ENCODE measurements around the gene SLC24A4.

GRCh38 chr14:92503756-92504491 lies 181.0 kb downstream of the SLC24A4 start:
- no peak for TF ChIP-seq POLR2A (IDR thresholded peaks at IDR 0.05; ENCODE audit: low read depth, low read length)
- no peak for TF ChIP-seq POLR2AphosphoS5 (IDR thresholded peaks at IDR 0.05; ENCODE audit: low read depth, low read length)

All from GM12892 (cell line).